B cell (primary cell): ENCODE results near the gene CEP131. TPM values are rescaled to one million over a fixed set of nuclear protein-coding genes. Genes with fewer than 3 reads are reported as not detected.

Experiments used
- ATAC-seq: fragments of 200-7000 bp; cut with Tn5 transposase; one replicate; pipeline ENCODE4 v1.10.0; 2021; ENCODE audit warnings: low read depth, mild to moderate bottlenecking, moderate number of reproducible peaks, moderate library complexity
- CTCF ChIA-PET: fragments of 350-600 bp; sonication (Branson Sonifier 250); formaldehyde crosslinking; loops from one replicate; lab custom pipeline; 2021; ENCODE audit warnings: antibody characterized with exemption, inconsistent platforms; lab: Charles Lee
- POLR2A ChIA-PET: fragments of 350-600 bp; sonication (Branson Sonifier 250); formaldehyde crosslinking; loops from one replicate; lab custom pipeline; 2021; ENCODE audit warnings: antibody characterized with exemption; lab: Charles Lee
- DNase-seq: peaks from one replicate; pipeline ENCODE4 v3.0.0; 2013
- H2AFZ ChIP-seq: 2 replicates; pipeline ENCODE4 v1.6.1; 2012; ENCODE audit warnings: mild to moderate bottlenecking, low read depth, low read length; ENCODE audit not compliant: insufficient read depth, poor library complexity, severe bottlenecking
- H3K27ac ChIP-seq, 2 donors: 1 replicate in 1 of 2; 2 replicates in 1 of 2; pipeline ENCODE4 v1.5.1; 2012 to 2013; ENCODE audit warnings: low read length in 2 of 2, mild to moderate bottlenecking in 2 of 2, moderate library complexity in 1 of 2
- H3K27me3 ChIP-seq, 4 experiments: fragments of 200-600 bp in 1 of 4; sonication (generic) in 1 of 4; replicated peaks in 1 of 4; 1 replicate in 2 of 4; 2 replicates in 2 of 4; pipeline versions ENCODE4 v1.6.1 to v1.7.0; 2013 to 2016; ENCODE audit warnings: low read length in 3 of 4, mild to moderate bottlenecking in 2 of 4, mixed read lengths in 1 of 4, moderate library complexity in 1 of 4; ENCODE audit not compliant: insufficient read depth in 4 of 4, control insufficient read depth in 3 of 4; ENCODE audit errors: control extremely low read depth in 1 of 4
- H3K36me3 ChIP-seq, 2 experiments: replicated peaks in 1 of 2; 1 replicate in 1 of 2; 2 replicates in 1 of 2; pipeline versions ENCODE4 v1.6.1 to v1.7.1; 2013; ENCODE audit warnings: low read length in 1 of 2; ENCODE audit not compliant: insufficient read depth in 2 of 2, control insufficient read depth in 1 of 2; ENCODE audit errors: control extremely low read depth in 1 of 2, extremely low read depth in 1 of 2
- H3K4me1 ChIP-seq, 2 donors: fragments of 200-600 bp in 1 of 2; sonication (generic) in 1 of 2; 1 replicate in 1 of 2; 2 replicates in 1 of 2; pipeline versions ENCODE4 v1.5.1 to v1.6.1; 2013 to 2017; ENCODE audit warnings: low read length in 2 of 2; ENCODE audit not compliant: control insufficient read depth in 2 of 2, insufficient read depth in 2 of 2
- H3K4me2 ChIP-seq: replicated peaks from 2 replicates; pipeline ENCODE3; 2012; ENCODE audit warnings: mild to moderate bottlenecking, low read depth, low read length; ENCODE audit not compliant: poor library complexity, severe bottlenecking
- H3K4me3 ChIP-seq, 5 experiments: fragments of 200-600 bp in 1 of 5; sonication (generic) in 1 of 5; 1 replicate in 3 of 5; 2 replicates in 2 of 5; pipeline versions ENCODE4 v1.5.1 to v1.7.0; 2011 to 2016; ENCODE audit warnings: low read length in 4 of 5, mild to moderate bottlenecking in 4 of 5, low read depth in 2 of 5, control low read depth in 1 of 5, moderate library complexity in 1 of 5; ENCODE audit not compliant: insufficient read depth in 1 of 5; ENCODE audit errors: control extremely low read depth in 1 of 5, extremely low read depth in 1 of 5
- H3K79me2 ChIP-seq: fragments of 200-600 bp; sonication (generic); one replicate; pipeline ENCODE4 v1.6.0; 2016; ENCODE audit warnings: low read length; ENCODE audit not compliant: control insufficient read depth, insufficient read depth
- H3K9ac ChIP-seq: fragments of 200-600 bp; sonication (generic); 2 replicates; pipeline ENCODE4 v1.6.1; 2017; ENCODE audit warnings: mild to moderate bottlenecking, low read length, moderate library complexity
- H3K9me3 ChIP-seq, 3 donors: one replicate each; pipeline versions ENCODE4 v1.6.1 to v1.7.1; 2013; ENCODE audit warnings: low read length in 2 of 3; ENCODE audit not compliant: control insufficient read depth in 2 of 3, insufficient read depth in 1 of 3; ENCODE audit errors: control extremely low read depth in 1 of 3
- H4K20me1 ChIP-seq: 2 replicates; pipeline ENCODE4 v1.6.0; 2012; ENCODE audit warnings: mild to moderate bottlenecking, low read length; ENCODE audit not compliant: insufficient read depth, control insufficient read depth, poor library complexity, severe bottlenecking
- H3K27ac Mint-ChIP-seq: one replicate; pipeline ENCODE4 v1.8.0; 2021; ENCODE audit warnings: mixed read lengths
- H3K27me3 Mint-ChIP-seq: one replicate; pipeline ENCODE4 v1.8.0; 2021; ENCODE audit warnings: mixed read lengths
- H3K4me1 Mint-ChIP-seq: one replicate; pipeline ENCODE4 v1.8.0; 2021; ENCODE audit warnings: mixed read lengths
- H3K4me3 Mint-ChIP-seq: one replicate; pipeline ENCODE4 v1.8.0; 2021; ENCODE audit warnings: mixed read lengths
- H3K9me3 Mint-ChIP-seq: one replicate; pipeline ENCODE4 v1.8.0; 2022; ENCODE audit warnings: mixed read lengths; ENCODE audit not compliant: insufficient read depth
- EZH2 ChIP-seq: IDR thresholded peaks from 2 replicates; pipeline ENCODE4 v1.6.1; 2012; ENCODE audit warnings: borderline replicate concordance, low read depth, mild to moderate bottlenecking, moderate library complexity, low read length; ENCODE audit not compliant: insufficient read depth, poor library complexity, severe bottlenecking
- WGBS: methylation state at CpG from one replicate; pipeline ENCODE4 v1.1.5; 2013; ENCODE audit warnings: missing lambda C conversion rate; ENCODE audit not compliant: insufficient coverage; 5-methylcytosine and 5-hydroxymethylcytosine counted together
- intact Hi-C: fragments of 100-400 bp; cut with micrococcal nuclease; formaldehyde crosslinking; loops from one replicate; pipeline ENCODE4 v1.10.0; 2022
- polyA plus RNA-seq: library from polyadenylated mRNA; depleted of rRNA; stranded (reverse); fragments of >200 nt; gene quantifications from 2 replicates; pipeline ENCODE4 v1.2.3, GENCODE V29; 2012
- total RNA-seq, 2 donors: library from RNA; stranded (reverse); fragments of 120-200 nt in 1 of 2; gene quantifications; 1 replicate in 1 of 2; 2 replicates in 1 of 2; pipeline versions ENCODE4 v1.2.3 to v1.2.4, GENCODE V29; 2013 to 2022
- TF ChIP-seq, protein P1 (sequence below): fragments of 200-600 bp; IDR thresholded peaks from one replicate; pipeline ENCODE4 v1.8.0; 2022; ENCODE audit warnings: antibody characterized with exemption, mild to moderate bottlenecking

The CEP131 gene
- total and polyA plus RNA-seq, 2 donors (not counting 1 experiment from before 2014, with no cell fraction given): 18.8 to 25.5 TPM

DNA sequence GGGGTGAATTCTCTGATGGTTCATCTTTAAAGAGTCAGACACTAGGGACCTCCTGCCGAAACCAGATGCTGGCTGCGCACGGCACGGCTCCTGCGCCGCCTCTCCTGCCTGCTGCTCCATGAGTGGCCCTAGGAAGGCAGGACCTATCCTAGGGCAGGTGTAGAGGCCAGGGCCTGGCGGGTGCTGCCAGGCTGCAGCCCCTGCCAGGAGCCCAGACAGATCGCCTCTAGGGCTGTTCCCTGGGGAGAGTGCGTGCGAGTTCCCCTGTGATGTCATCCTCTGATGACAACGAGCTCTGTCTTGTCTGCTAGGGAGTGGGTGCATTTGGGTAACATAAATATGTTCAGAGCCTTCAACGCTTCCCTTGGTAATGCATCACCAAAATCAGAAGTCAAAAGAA lies 48.5 kb upstream of the CEP131 start:
- no peaks in the 10 kb centered on the region for H3K4me1 Mint-ChIP-seq
- DNase-seq: no peak
- no peak for TF ChIP-seq EZH2
- TF ChIP-seq, protein P1, sequence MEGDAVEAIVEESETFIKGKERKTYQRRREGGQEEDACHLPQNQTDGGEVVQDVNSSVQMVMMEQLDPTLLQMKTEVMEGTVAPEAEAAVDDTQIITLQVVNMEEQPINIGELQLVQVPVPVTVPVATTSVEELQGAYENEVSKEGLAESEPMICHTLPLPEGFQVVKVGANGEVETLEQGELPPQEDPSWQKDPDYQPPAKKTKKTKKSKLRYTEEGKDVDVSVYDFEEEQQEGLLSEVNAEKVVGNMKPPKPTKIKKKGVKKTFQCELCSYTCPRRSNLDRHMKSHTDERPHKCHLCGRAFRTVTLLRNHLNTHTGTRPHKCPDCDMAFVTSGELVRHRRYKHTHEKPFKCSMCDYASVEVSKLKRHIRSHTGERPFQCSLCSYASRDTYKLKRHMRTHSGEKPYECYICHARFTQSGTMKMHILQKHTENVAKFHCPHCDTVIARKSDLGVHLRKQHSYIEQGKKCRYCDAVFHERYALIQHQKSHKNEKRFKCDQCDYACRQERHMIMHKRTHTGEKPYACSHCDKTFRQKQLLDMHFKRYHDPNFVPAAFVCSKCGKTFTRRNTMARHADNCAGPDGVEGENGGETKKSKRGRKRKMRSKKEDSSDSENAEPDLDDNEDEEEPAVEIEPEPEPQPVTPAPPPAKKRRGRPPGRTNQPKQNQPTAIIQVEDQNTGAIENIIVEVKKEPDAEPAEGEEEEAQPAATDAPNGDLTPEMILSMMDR: no peak
- H3K4me1 ChIP-seq: no peaks in the 10 kb centered on the region
- H3K9me3 ChIP-seq: no peaks in the 10 kb centered on the region
- H3K27ac Mint-ChIP-seq: no peak overlapping the region
- H2AFZ ChIP-seq: no peak overlapping the region
- H3K27me3 Mint-ChIP-seq: no peaks in the 10 kb centered on the region
- no peak overlapping the region for H3K4me2 ChIP-seq
- ChIA-PET CTCF (no interaction called here), POLR2A (no interaction called here)
- H3K9me3 Mint-ChIP-seq: no peaks in the 10 kb centered on the region
- H3K9ac ChIP-seq: no peak overlapping the region
- intact Hi-C loops: no loop called here
- 97% methylated on average over 11 of the region's 12 CpGs for WGBS
- ATAC-seq: no peak
- no peak overlapping the region for H3K4me3 Mint-ChIP-seq
- H3K27ac ChIP-seq: no peak overlapping the region
- H3K36me3 ChIP-seq: peaks cover 0 to 63% of the 10 kb centered on the region in 2 experiments
- H3K79me2 ChIP-seq: peaks cover 10% of the 10 kb centered on the region
- H3K27me3 ChIP-seq: no peaks in the 10 kb centered on the region
- H4K20me1 ChIP-seq: peaks cover 6% of the 10 kb centered on the region
- H3K4me3 ChIP-seq: no peak overlapping the region

DNA sequence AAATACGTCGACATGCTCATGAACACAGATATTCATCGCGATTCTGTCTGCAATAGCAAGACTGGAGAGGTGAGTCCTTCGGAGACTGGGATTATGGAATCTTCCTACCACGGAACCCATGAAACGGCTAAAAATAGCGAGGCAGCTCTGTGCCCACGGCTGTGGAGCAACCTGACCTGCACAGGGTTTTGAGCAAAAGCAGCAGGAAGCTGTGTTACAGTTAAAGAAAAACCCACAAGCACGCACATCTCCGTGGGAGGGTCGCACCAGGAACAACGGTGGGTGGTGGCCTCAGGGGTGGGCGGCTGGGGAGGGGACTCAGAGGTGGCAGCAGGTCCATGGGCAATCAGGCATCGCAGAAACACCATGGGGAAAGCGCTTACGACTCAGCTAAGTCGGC lies 47.5 kb upstream of the CEP131 start:
- no peak overlapping the region for H2AFZ ChIP-seq
- H3K9me3 Mint-ChIP-seq: no peaks in the 10 kb centered on the region
- H3K27ac Mint-ChIP-seq: no peak overlapping the region
- H3K36me3 ChIP-seq: peaks cover 0 to 62% of the 10 kb centered on the region in 2 experiments
- H4K20me1 ChIP-seq: peaks cover 6% of the 10 kb centered on the region
- no peak overlapping the region for H3K9ac ChIP-seq
- TF ChIP-seq, protein P1: no peak
- TF ChIP-seq EZH2: no peak
- no peak for ATAC-seq
- H3K4me3 ChIP-seq: no peak overlapping the region
- no peak overlapping the region for H3K4me3 Mint-ChIP-seq
- no peak overlapping the region for H3K27ac ChIP-seq
- H3K4me1 ChIP-seq: no peaks in the 10 kb centered on the region
- no peaks in the 10 kb centered on the region for H3K9me3 ChIP-seq
- intact Hi-C loops: no loop called here
- H3K27me3 ChIP-seq: no peaks in the 10 kb centered on the region
- WGBS: 90% methylated on average over 18 of the region's 18 CpGs
- no peak for DNase-seq
- no peak overlapping the region for H3K4me2 ChIP-seq
- no peaks in the 10 kb centered on the region for H3K4me1 Mint-ChIP-seq
- ChIA-PET POLR2A (no interaction called here), CTCF (no interaction called here)
- H3K27me3 Mint-ChIP-seq: no peaks in the 10 kb centered on the region
- H3K79me2 ChIP-seq: peaks cover 5% of the 10 kb centered on the region
